ENCODE data around the gene MRC2.
A peak's percentile ranks its signal among the peaks of the same experiment; 100 is the strongest.

Gene MRC2

GRCh38 chr17:62724398-62725146, 97.1 kb downstream of the MRC2 start:
- peak; percentile 63 to 92 (median 88) for DNase-seq
- CTCF ChIA-PET = interaction anchor here (1.0 to 1.2 kb wide), 3 partner anchors 11 to 38 kb away, joined by 3 read pairs; no protein-coding TSS in a partner anchor
- 2% methylated on average over 13 of the region's 16 CpGs for WGBS (ENCODE audit: insufficient coverage)
- Histone ChIP-seq H3K27me3 (replicated peaks in 2 of 5; ENCODE audit: control insufficient read depth in 4 of 5, insufficient read depth in 5 of 5, low read length in 4 of 5) (no peaks in the 10 kb centered on the region), H3K4me3 (ENCODE audit: control insufficient read depth in 1 of 7, extremely low read depth in 1 of 7, insufficient read depth in 4 of 7, low read depth in 2 of 7, low read length in 6 of 7) (peak overlapping the region in 2 of 7 experiments; percentile 32 to 46), H3K9me3 (ENCODE audit: control extremely low read depth in 1 of 5, control insufficient read depth in 4 of 5, insufficient read depth in 2 of 5, low read depth in 1 of 5, low read length in 4 of 5) (peaks cover 0 to 5% (median 2%) of the 10 kb centered on the region in 5 experiments), H3K4me1 (ENCODE audit: control extremely low read depth in 1 of 4, control insufficient read depth in 4 of 4, insufficient read depth in 4 of 4, low read length in 3 of 4) (peaks cover 2 to 25% (median 18%) of the 10 kb centered on the region in 4 experiments), H3K27ac (ENCODE audit: insufficient read depth in 1 of 2, low read depth in 1 of 2, low read length in 2 of 2, poor library complexity in 1 of 2, severe bottlenecking in 2 of 2) (no peak overlapping the region), H3K36me3 (ENCODE audit: control insufficient read depth in 4 of 4, insufficient read depth in 4 of 4, low read length in 3 of 4) (no peaks in the 10 kb centered on the region)
- POLR2A ChIA-PET = interaction anchor here (0.9 kb wide), 1 partner anchor 20 kb away, joined by 3 read pairs; no protein-coding TSS in a partner anchor

DNA sequence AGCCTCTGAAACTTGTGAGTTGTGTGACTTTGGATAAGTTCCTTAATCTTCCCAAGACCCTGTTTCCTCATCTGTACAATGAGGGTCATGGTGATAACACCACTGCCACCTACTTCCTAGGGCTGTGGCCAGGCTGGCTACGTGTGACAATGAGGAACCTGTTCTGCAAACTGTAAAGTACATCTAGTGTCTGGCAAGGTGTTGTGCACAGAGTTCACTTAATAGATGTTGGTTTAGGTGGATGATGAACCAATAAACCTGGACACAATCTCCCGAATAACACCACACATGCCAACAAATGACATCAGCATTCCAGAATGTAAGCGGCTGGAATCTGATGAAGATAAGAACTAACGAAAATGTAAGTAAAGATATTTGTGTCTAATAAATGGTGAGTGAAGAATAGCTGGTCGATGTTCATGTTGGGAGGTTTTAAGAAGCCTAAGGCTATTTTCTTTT, 98.3 kb downstream of the MRC2 start:
- DNase-seq = peak; percentile 17 to 80 (median 64)
- no peak overlapping the region for H3K27ac ChIP-seq (ENCODE audit: insufficient read depth in 1 of 2, low read depth in 1 of 2, low read length in 2 of 2, poor library complexity in 1 of 2, severe bottlenecking in 2 of 2)
- POLR2A ChIA-PET = no interaction called here
- no peak overlapping the region for H3K4me3 ChIP-seq (ENCODE audit: control insufficient read depth in 1 of 7, extremely low read depth in 1 of 7, insufficient read depth in 4 of 7, low read depth in 2 of 7, low read length in 6 of 7)
- no peaks in the 10 kb centered on the region for H3K27me3 ChIP-seq (replicated peaks in 2 of 5; ENCODE audit: control insufficient read depth in 4 of 5, insufficient read depth in 5 of 5, low read length in 4 of 5)
- CTCF ChIA-PET = no interaction called here
- peaks cover 2 to 22% (median 17%) of the 10 kb centered on the region in 4 experiments for H3K4me1 ChIP-seq (ENCODE audit: control extremely low read depth in 1 of 4, control insufficient read depth in 4 of 4, insufficient read depth in 4 of 4, low read length in 3 of 4)
- WGBS (ENCODE audit: insufficient coverage) = 100% methylated on average over 1 of the region's 5 CpGs
- H3K36me3 ChIP-seq (ENCODE audit: control insufficient read depth in 4 of 4, insufficient read depth in 4 of 4, low read length in 3 of 4) = no peaks in the 10 kb centered on the region
- H3K9me3 ChIP-seq (ENCODE audit: control extremely low read depth in 1 of 5, control insufficient read depth in 4 of 5, insufficient read depth in 2 of 5, low read depth in 1 of 5, low read length in 4 of 5) = no peaks in the 10 kb centered on the region

DNA sequence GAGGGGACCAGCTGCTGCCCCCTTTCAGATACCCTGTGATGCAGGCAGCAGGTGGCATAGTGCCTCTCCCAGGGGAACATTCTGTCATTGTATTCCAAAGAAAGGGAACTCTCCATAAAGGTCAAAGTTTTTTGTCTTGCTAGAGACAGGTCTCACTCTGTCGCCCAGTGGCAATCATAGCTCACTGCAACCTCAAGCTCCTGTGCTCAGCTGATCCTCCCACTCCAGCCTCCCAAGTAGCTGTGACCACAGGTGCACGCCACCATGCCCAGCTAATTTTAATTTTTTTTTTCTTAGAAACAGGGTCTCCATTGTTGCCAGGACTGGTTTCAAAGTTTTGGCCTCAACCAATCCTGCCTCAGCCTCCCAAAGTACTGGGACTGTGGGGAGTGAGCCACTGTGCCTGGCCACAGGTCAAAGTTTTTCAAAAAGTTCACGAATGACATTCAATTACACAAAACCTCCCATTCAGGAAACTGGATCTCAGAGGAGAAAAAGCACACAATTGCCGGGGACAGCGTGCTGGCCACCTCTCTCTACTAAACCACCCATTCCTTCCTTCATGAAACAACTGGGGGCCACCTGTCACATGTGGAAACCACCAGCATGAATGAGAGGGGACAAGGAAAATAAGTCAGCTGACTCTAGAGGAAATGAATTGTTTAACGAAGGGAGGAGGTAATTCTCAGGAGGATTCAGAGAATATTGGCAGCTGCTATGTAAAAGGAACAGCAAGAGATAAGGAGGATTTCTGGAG, 100.6 kb downstream of the MRC2 start:
- DNase-seq = peak in 2 of 3 donors; percentile 9 to 32
- no peak overlapping the region for H3K27ac ChIP-seq (ENCODE audit: insufficient read depth in 1 of 2, low read depth in 1 of 2, low read length in 2 of 2, poor library complexity in 1 of 2, severe bottlenecking in 2 of 2)
- H3K27me3 ChIP-seq (replicated peaks in 2 of 5; ENCODE audit: control insufficient read depth in 4 of 5, insufficient read depth in 5 of 5, low read length in 4 of 5) = no peaks in the 10 kb centered on the region
- CTCF ChIA-PET = interaction anchor here (0.5 to 1.2 kb wide), 4 partner anchors 11 to 236 kb away, joined by 3 read pairs; no protein-coding TSS in a partner anchor
- no peak overlapping the region for H3K4me3 ChIP-seq (ENCODE audit: control insufficient read depth in 1 of 7, extremely low read depth in 1 of 7, insufficient read depth in 4 of 7, low read depth in 2 of 7, low read length in 6 of 7)
- POLR2A ChIA-PET = no interaction called here
- H3K9me3 ChIP-seq (ENCODE audit: control extremely low read depth in 1 of 5, control insufficient read depth in 4 of 5, insufficient read depth in 2 of 5, low read depth in 1 of 5, low read length in 4 of 5) = no peaks in the 10 kb centered on the region
- peaks cover 2 to 22% (median 17%) of the 10 kb centered on the region in 4 experiments for H3K4me1 ChIP-seq (ENCODE audit: control extremely low read depth in 1 of 4, control insufficient read depth in 4 of 4, insufficient read depth in 4 of 4, low read length in 3 of 4)
- 39% methylated on average over 3 of the region's 6 CpGs for WGBS (ENCODE audit: insufficient coverage)
- H3K36me3 ChIP-seq (ENCODE audit: control insufficient read depth in 4 of 4, insufficient read depth in 4 of 4, low read length in 3 of 4) = no peaks in the 10 kb centered on the region

DNA sequence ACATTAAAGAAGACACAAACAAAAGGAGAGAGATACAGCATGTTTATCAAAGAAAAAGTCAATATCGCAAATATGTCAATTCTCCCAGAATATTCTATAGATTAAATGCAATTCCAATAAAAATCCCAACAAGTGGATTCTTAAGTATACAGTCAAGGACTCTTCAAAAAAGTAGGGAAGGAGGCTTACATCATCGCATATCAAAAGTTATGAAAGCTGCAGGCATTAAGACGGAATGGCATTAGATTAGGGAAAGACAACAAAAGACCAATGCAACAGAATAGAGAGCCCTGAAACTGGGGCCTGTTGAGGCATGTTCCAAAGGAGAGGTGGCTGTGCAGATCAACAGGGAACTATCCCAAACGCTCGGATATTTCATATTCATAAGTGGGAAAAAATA, 104.7 kb downstream of the MRC2 start:
- ChIA-PET CTCF (interaction anchor here (0.7 kb wide), 1 partner anchor 9 kb away, joined by 3 read pairs; no protein-coding TSS in a partner anchor), POLR2A (interaction anchor here (0.6 kb wide), 1 partner anchor 30 kb away, joined by 3 read pairs; no protein-coding TSS in a partner anchor)
- peaks cover 0 to 5% (median 2%) of the 10 kb centered on the region in 4 experiments for H3K4me1 ChIP-seq (ENCODE audit: control extremely low read depth in 1 of 4, control insufficient read depth in 4 of 4, insufficient read depth in 4 of 4, low read length in 3 of 4)
- H3K4me3 ChIP-seq (ENCODE audit: control insufficient read depth in 1 of 7, extremely low read depth in 1 of 7, insufficient read depth in 4 of 7, low read depth in 2 of 7, low read length in 6 of 7) = no peak overlapping the region
- no peak for DNase-seq
- WGBS (ENCODE audit: insufficient coverage) = 100% methylated on average over 2 of the region's 5 CpGs
- no peaks in the 10 kb centered on the region for H3K9me3 ChIP-seq (ENCODE audit: control extremely low read depth in 1 of 5, control insufficient read depth in 4 of 5, insufficient read depth in 2 of 5, low read depth in 1 of 5, low read length in 4 of 5)
- H3K27me3 ChIP-seq (replicated peaks in 2 of 5; ENCODE audit: control insufficient read depth in 4 of 5, insufficient read depth in 5 of 5, low read length in 4 of 5) = no peaks in the 10 kb centered on the region
- H3K27ac ChIP-seq (ENCODE audit: insufficient read depth in 1 of 2, low read depth in 1 of 2, low read length in 2 of 2, poor library complexity in 1 of 2, severe bottlenecking in 2 of 2) = no peak overlapping the region
- H3K36me3 ChIP-seq (ENCODE audit: control insufficient read depth in 4 of 4, insufficient read depth in 4 of 4, low read length in 3 of 4) = no peaks in the 10 kb centered on the region

DNA sequence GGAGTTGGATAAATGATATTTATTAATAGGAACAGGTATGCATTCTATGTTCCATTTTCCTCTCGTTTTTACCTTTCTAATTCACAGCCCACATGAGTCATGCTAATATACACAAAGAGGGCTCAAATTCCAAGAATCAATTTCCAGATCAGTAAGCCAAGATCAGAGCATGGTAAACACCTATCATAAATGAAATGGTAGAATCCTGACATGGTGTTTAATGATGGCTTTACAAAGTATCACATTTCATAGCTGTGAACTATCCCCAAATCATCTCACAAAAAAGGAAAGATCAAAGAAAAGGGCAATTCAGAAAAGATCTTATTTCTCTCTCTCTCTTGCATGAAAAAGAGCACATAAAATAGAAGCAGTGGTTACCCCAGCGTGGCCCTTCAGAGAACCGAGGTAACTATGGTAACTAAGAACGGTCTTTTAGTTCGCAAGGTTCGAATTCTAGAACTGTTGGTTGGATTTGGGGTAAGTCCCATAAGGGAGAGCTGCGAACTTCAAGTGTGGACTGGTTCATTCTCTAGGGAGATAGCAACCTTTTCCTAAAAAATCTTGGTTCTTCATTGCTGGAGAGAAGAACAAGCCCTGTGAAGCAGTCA, 107.7 kb downstream of the MRC2 start:
- Histone ChIP-seq H3K27ac (ENCODE audit: insufficient read depth in 1 of 2, low read depth in 1 of 2, low read length in 2 of 2, poor library complexity in 1 of 2, severe bottlenecking in 2 of 2) (no peak overlapping the region), H3K27me3 (replicated peaks in 2 of 5; ENCODE audit: control insufficient read depth in 4 of 5, insufficient read depth in 5 of 5, low read length in 4 of 5) (no peaks in the 10 kb centered on the region), H3K4me3 (ENCODE audit: control insufficient read depth in 1 of 7, extremely low read depth in 1 of 7, insufficient read depth in 4 of 7, low read depth in 2 of 7, low read length in 6 of 7) (no peak overlapping the region), H3K9me3 (ENCODE audit: control extremely low read depth in 1 of 5, control insufficient read depth in 4 of 5, insufficient read depth in 2 of 5, low read depth in 1 of 5, low read length in 4 of 5) (no peaks in the 10 kb centered on the region), H3K36me3 (ENCODE audit: control insufficient read depth in 4 of 4, insufficient read depth in 4 of 4, low read length in 3 of 4) (no peaks in the 10 kb centered on the region), H3K4me1 (ENCODE audit: control extremely low read depth in 1 of 4, control insufficient read depth in 4 of 4, insufficient read depth in 4 of 4, low read length in 3 of 4) (no peaks in the 10 kb centered on the region)
- WGBS (ENCODE audit: insufficient coverage) = 94% methylated on average over 6 of the region's 7 CpGs
- DNase-seq = no peak
- POLR2A ChIA-PET = no interaction called here
- CTCF ChIA-PET = no interaction called here

DNA sequence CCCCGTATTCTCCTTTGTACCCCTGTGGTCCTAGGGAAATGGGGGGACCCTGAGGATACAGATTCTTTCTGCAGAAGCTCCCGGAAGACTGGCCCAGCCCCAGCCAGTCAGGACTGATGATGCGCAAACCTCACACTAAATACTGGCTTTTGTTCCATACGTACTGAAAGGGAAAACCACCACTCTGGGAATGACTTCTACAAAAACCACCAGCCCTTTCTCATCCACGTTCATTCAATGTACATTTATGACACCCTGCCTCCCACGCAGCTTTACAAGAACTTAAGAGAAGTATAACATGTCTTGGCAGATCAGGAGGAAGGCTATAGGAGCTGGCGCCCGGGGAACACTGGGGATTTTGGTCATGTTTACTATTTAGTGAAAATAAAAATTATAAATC, 110.0 kb downstream of the MRC2 start:
- H3K36me3 ChIP-seq (ENCODE audit: control insufficient read depth in 4 of 4, insufficient read depth in 4 of 4, low read length in 3 of 4) = no peaks in the 10 kb centered on the region
- H3K27me3 ChIP-seq (replicated peaks in 2 of 5; ENCODE audit: control insufficient read depth in 4 of 5, insufficient read depth in 5 of 5, low read length in 4 of 5) = no peaks in the 10 kb centered on the region
- 98% methylated on average over 4 of the region's 8 CpGs for WGBS (ENCODE audit: insufficient coverage)
- no peak for DNase-seq
- no peaks in the 10 kb centered on the region for H3K4me1 ChIP-seq (ENCODE audit: control extremely low read depth in 1 of 4, control insufficient read depth in 4 of 4, insufficient read depth in 4 of 4, low read length in 3 of 4)
- H3K9me3 ChIP-seq (ENCODE audit: control extremely low read depth in 1 of 5, control insufficient read depth in 4 of 5, insufficient read depth in 2 of 5, low read depth in 1 of 5, low read length in 4 of 5) = no peaks in the 10 kb centered on the region
- ChIA-PET POLR2A (no interaction called here), CTCF (no interaction called here)
- H3K4me3 ChIP-seq (ENCODE audit: control insufficient read depth in 1 of 7, extremely low read depth in 1 of 7, insufficient read depth in 4 of 7, low read depth in 2 of 7, low read length in 6 of 7) = no peak overlapping the region
- H3K27ac ChIP-seq (ENCODE audit: insufficient read depth in 1 of 2, low read depth in 1 of 2, low read length in 2 of 2, poor library complexity in 1 of 2, severe bottlenecking in 2 of 2) = no peak overlapping the region

All from common myeloid progenitor, CD34-positive (primary cell).